Astrocyte (in vitro differentiated cells and primary cell): ENCODE measurements around the gene CSK.

Experiments
- EZH2 ChIP-seq: IDR thresholded peaks from 2 replicates; pipeline ENCODE4 v1.6.1; 2012; ENCODE audit warnings: mild to moderate bottlenecking, low read length, inconsistent platforms; ENCODE audit not compliant: insufficient read depth
- TF ChIP-seq, protein P1 (sequence below): IDR thresholded peaks from 2 replicates; pipeline ENCODE4 v1.5.1; 2011; ENCODE audit warnings: low read depth, mild to moderate bottlenecking, inconsistent platforms, low read length, moderate library complexity; ENCODE audit not compliant: insufficient read depth

DNA sequence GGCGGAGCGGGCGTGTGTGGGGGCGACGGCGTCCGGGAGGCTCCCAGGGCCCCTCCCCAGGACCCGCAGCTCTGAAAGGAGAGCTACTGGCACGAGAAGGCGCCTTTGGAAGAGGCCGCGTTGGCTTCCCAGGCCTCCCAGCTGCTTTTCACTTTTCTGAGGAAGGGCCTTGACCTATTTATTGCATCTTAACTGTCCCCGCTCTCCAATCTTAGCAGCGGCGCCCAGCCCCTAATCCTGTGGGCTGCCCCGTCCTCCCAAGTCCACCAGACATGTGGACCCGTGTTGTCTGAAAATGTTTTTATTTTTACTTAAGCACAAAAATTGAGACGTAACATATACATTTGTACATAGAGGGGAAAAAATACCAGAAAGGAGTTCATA is 61.6 kb downstream of the CSK start:
- TF ChIP-seq, protein P1, sequence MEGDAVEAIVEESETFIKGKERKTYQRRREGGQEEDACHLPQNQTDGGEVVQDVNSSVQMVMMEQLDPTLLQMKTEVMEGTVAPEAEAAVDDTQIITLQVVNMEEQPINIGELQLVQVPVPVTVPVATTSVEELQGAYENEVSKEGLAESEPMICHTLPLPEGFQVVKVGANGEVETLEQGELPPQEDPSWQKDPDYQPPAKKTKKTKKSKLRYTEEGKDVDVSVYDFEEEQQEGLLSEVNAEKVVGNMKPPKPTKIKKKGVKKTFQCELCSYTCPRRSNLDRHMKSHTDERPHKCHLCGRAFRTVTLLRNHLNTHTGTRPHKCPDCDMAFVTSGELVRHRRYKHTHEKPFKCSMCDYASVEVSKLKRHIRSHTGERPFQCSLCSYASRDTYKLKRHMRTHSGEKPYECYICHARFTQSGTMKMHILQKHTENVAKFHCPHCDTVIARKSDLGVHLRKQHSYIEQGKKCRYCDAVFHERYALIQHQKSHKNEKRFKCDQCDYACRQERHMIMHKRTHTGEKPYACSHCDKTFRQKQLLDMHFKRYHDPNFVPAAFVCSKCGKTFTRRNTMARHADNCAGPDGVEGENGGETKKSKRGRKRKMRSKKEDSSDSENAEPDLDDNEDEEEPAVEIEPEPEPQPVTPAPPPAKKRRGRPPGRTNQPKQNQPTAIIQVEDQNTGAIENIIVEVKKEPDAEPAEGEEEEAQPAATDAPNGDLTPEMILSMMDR: no peak
- no peak for TF ChIP-seq EZH2
